Stimulated activated CD4-positive, alpha-beta T cell treated with anti-CD3 and anti-CD28 coated beads, Interleukin-15, amount 100 ng/mL, for 24 hours (primary cell): ENCODE measurements around the gene PGA4.
"Not testable (repeated sequence)": the region's sequence is repeated elsewhere in the genome, so short reads cannot be mapped to it uniquely, and the experiment has no call there.

Experiments
- DNase-seq: peaks from one replicate; pipeline ENCODE4 v3.0.0-alpha.2; 2020

PGA4 gene

GRCh38 chr11:61252332-61252731, 30.2 kb downstream of the PGA4 start:
- not testable (repeated sequence) for DNase-seq

- DNase-seq, result peak; percentile 77
Observed at GRCh38 chr11:61254403-61255025, 32.4 kb downstream of the PGA4 start.

GRCh38 chr11:61256710-61257482, 34.7 kb downstream of the PGA4 start:
- DNase-seq, result no peak

GRCh38 chr11:61258546-61258945, 36.4 kb downstream of the PGA4 start:
- no peak for DNase-seq

GRCh38 chr11:61259363-61259762, 37.2 kb downstream of the PGA4 start:
- no peak for DNase-seq

- DNase-seq, result no peak
Observed at GRCh38 chr11:61264371-61264770, 42.2 kb downstream of the PGA4 start.

GRCh38 chr11:61264795-61265194, 42.6 kb downstream of the PGA4 start:
- DNase-seq, result no peak

- DNase-seq, result no peak
Observed at GRCh38 chr11:61265357-61265756, 43.2 kb downstream of the PGA4 start.

GRCh38 chr11:61266602-61267001, 44.5 kb downstream of the PGA4 start:
- DNase-seq, result no peak

GRCh38 chr11:61267437-61267841, 45.3 kb downstream of the PGA4 start:
- no peak for DNase-seq

- DNase-seq, result no peak
Observed at GRCh38 chr11:61268588-61269250, 46.6 kb downstream of the PGA4 start.

GRCh38 chr11:61270354-61271076, 48.4 kb downstream of the PGA4 start:
- no peak for DNase-seq

- DNase-seq, result no peak
Observed at GRCh38 chr11:61272731-61273130, 50.6 kb downstream of the PGA4 start.

- DNase-seq, result no peak
Observed at GRCh38 chr11:61273178-61274078, 51.3 kb downstream of the PGA4 start.

GRCh38 chr11:61274084-61274483, 51.9 kb downstream of the PGA4 start:
- DNase-seq, result no peak

- DNase-seq, result no peak
Observed at GRCh38 chr11:61275191-61275590, 53.0 kb downstream of the PGA4 start.

- DNase-seq, result no peak
Observed at GRCh38 chr11:61277186-61278000, 55.2 kb downstream of the PGA4 start.

- no peak for DNase-seq
Observed at GRCh38 chr11:61278001-61278470, 55.9 kb downstream of the PGA4 start.

- no peak for DNase-seq
Observed at GRCh38 chr11:61279934-61280659, 58.0 kb downstream of the PGA4 start.

- no peak for DNase-seq
Observed at GRCh38 chr11:61280883-61281580, 58.9 kb downstream of the PGA4 start.
